ENCODE measurements around the gene IGSF10. TPM values are rescaled to one million over a fixed set of nuclear protein-coding genes. Genes with fewer than 3 reads are reported as not detected.

The IGSF10 gene
- total RNA-seq, 2 experiments from 2014 or later = not detected

DNA sequence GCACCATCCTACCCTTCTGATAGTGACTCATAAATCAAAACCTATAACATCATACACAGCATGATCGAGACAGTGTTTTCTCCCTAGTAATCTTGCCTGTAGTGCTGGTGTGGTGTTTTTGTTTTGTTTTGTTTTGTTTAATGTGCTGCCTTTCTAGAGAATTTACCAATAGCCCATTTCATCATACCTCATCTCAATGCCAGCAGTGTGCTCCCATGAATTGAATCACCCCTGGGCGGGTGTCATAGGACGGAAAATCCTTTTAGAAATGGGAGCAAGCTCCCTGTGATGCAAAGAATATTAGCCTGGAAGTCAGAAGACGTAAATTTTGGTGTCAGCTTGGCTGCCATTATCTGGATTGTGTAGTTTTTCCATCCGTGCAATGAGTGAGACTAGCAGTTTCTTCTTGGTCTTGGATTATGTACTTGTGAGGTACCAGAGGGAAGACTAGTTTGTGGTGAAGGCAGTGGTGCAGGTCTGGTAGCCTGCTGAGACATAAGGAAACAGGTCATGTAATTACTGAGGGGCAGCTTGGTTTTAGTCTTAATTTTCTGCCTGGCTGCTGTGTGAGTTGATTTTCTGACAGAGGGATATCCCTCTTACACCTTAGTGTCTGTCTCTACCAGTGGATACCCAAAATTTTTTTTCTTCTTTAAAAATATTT, 29.9 kb downstream of the IGSF10 start:
- ChIA-PET CTCF (no interaction called here), POLR2A (interaction anchor here (0.6 kb wide), 1 partner anchor 124 kb away, joined by 3 read pairs; no protein-coding TSS in a partner anchor)

DNA sequence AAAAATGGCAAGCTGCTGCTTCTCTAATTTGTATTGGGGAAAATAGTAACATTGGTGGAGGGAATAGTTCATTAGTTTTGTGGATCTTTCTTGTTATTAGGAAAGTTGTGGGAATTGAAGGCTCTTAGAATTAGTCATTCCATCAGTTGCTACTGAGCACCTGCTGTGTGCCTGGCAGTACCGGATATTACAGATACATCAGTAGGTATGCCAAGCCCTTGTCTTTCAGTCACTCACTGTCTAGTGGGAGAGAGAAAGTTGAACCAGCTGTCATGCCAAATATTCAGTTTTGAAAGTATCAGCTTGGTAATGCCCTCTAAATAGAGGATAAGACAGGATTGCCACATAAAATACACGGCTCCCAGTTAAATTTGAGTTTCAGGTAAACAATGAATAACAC, 32.5 kb downstream of the IGSF10 start:
- ChIA-PET POLR2A (no interaction called here), CTCF (no interaction called here)

DNA sequence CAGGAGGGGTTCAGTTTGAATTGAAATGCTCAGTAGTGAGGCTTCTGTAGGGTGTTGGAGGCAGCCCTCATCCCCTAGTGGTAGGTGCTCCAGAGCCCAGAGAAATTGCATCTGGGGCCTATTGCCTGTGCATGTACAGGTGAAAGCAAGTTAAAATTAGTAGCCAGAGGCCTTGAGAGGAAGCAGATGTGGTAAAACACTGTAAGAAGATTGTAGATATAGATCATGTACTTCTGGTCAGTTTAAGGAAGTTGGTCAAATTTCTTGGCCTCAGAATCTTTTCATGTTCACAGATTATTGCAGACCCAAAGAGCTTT, 34.6 kb downstream of the IGSF10 start:
- ChIA-PET POLR2A (no interaction called here), CTCF (interaction anchor here (1.1 kb wide), 1 partner anchor 13 kb away, joined by 3 read pairs; no protein-coding TSS in a partner anchor)

- ChIA-PET CTCF (interaction anchor here (1.1 kb wide), 1 partner anchor 14 kb away, joined by 3 read pairs; no protein-coding TSS in a partner anchor), POLR2A (no interaction called here)
These were observed 35.1 kb downstream of the IGSF10 start for GRCh38 chr3:151425627-151426340.

GRCh38 chr3:151423091-151423490, 37.8 kb downstream of the IGSF10 start:
- ChIA-PET POLR2A (no interaction called here), CTCF (interaction anchor here (0.6 to 0.7 kb wide), 2 partner anchors 12 to 46 kb away, joined by 3 to 4 read pairs; no protein-coding TSS in a partner anchor)

DNA sequence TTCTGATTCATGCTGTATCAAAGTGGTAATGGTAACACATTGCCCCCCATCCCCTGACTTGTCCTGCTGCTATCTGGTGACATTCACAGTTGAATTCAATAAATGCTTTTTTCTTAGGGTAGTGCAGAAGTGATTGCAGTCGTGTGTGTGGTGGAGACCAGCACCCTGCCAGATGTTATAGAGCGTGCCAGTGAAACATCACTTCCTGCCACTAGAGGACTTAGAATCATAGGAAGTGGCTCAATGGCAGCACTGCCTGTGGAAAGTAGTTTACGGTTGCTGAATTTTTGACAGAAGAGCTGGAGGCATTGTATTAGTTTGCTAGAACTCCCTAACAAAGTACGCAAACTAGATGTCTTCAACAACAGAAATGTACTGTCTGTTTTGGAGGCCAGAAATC, 38.9 kb downstream of the IGSF10 start:
- POLR2A ChIA-PET = no interaction called here
- CTCF ChIA-PET = no interaction called here

- CTCF ChIA-PET = no interaction called here
- POLR2A ChIA-PET = no interaction called here
These were observed 41.1 kb downstream of the IGSF10 start for GRCh38 chr3:151419806-151420205.

DNA sequence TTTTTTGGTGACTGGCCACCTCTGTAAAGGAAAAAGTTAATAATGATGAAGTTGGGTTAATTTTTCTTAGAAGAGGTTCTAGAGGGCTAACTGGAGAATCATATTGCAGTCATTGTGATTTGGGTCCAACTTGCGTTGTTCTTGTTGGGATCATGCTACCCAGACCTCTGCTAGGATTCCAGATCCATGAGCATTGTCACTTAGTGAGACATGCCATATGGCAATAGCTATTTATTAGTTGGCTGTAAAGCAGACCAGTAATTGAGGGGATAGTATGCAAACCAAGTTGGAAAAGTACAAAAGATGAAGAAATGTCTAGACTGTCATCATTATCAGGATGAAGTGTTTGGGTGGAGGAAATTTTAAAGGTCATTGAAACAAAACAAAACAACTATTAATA, 45.6 kb downstream of the IGSF10 start:
- POLR2A ChIA-PET = no interaction called here
- CTCF ChIA-PET = no interaction called here

- ChIA-PET CTCF (no interaction called here), POLR2A (no interaction called here)
These were observed 47.9 kb downstream of the IGSF10 start for GRCh38 chr3:151412989-151413388.

Other genes starting within 250 kb of the IGSF10 start
- gene P2RY14, start 182.5 kb downstream of the IGSF10 start, total RNA-seq = 1 to 10 TPM in 1 of 2 experiments, under 1 TPM in 1; 0.65 to 1.0 TPM
- gene GPR87, start 144.2 kb downstream of the IGSF10 start, total RNA-seq = 1 to 10 TPM; 1.0 to 1.2 TPM
- not detected for gene P2RY13, start 131.5 kb downstream of the IGSF10 start, total RNA-seq
- not detected for gene P2RY12, start 76.3 kb downstream of the IGSF10 start, total RNA-seq